GM20000 (cell line): ENCODE measurements around the gene NKTR.

Experiments used
- DNase-seq: peaks from one replicate; pipeline ENCODE4 v3.0.0; 2012; ENCODE audit warnings: low spot score
- TF ChIP-seq, protein P1 (sequence below): IDR thresholded peaks from 2 replicates; pipeline ENCODE4 v1.5.1; 2012; ENCODE audit warnings: mild to moderate bottlenecking, control low read depth; ENCODE audit errors: extremely low read depth, missing control alignments

Gene NKTR

DNA sequence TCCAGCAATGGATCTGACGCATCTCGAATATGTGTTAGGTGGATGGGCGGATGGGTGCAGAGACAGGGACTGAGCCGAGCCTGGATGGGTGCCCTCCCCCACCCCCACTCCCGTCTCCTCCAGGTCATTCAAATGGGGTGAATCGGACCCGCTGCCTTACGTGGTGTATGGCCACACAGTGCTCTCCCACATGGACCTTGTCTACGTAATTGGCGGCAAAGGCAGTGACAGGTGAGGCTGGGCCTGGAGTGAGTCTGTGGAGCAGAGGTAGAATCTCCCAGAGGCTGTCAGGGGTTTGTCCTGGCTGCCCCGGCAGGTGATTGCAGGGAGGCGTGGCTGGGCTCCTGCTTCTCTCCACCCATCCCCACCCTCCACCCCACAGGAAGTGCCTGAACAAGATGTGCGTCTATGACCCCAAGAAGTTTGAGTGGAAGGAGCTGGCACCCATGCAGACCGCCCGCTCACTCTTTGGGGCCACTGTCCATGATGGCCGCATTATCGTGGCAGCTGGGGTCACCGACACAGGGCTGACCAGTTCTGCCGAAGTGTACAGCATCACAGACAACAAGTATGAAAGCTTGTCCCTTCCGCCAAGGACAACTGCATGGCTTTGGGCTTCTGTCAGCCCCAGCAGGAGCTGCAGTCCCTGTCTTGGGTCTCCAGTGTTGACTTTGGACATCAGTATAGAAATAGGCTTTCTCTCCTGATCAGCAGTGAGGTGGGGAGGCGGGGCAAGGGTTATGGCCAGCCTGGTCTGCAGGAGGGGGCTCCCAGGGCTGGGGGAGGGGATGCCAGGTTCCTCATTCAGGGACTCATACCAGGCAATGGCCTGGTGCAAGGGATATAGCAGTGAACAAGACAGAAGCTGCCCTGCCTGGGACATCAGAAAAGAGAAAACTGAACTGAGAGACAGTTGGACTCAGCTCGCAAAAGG is 88.3 kb downstream of the NKTR start:
- TF ChIP-seq, protein P1, sequence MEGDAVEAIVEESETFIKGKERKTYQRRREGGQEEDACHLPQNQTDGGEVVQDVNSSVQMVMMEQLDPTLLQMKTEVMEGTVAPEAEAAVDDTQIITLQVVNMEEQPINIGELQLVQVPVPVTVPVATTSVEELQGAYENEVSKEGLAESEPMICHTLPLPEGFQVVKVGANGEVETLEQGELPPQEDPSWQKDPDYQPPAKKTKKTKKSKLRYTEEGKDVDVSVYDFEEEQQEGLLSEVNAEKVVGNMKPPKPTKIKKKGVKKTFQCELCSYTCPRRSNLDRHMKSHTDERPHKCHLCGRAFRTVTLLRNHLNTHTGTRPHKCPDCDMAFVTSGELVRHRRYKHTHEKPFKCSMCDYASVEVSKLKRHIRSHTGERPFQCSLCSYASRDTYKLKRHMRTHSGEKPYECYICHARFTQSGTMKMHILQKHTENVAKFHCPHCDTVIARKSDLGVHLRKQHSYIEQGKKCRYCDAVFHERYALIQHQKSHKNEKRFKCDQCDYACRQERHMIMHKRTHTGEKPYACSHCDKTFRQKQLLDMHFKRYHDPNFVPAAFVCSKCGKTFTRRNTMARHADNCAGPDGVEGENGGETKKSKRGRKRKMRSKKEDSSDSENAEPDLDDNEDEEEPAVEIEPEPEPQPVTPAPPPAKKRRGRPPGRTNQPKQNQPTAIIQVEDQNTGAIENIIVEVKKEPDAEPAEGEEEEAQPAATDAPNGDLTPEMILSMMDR = no peak
- no peak for DNase-seq

GRCh38 chr3:42689421-42690014 is 89.0 kb downstream of the NKTR start:
- DNase-seq = no peak
- TF ChIP-seq, protein P1 = no peak

DNA sequence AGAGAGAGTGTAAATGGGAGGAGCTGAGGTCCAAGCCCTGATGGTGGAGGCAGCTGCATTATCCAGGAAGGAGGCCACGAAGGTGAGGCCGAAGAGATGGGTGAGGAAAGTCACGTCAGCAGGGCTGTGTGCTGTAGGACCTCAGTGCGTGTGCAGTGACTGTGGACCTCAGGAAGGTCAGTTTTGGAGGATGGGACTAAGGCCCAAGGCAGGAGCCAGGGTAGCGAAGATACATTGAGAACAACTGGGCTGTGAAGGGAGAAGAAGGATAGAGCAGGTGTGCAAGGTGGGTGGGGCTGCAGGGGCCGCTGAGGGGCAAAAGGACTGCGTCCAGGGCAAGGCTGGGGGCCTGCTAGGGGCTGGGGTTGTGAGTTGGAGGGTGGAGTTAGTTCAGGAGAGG is 89.7 kb downstream of the NKTR start:
- DNase-seq = no peak
- TF ChIP-seq, protein P1 = no peak

DNA sequence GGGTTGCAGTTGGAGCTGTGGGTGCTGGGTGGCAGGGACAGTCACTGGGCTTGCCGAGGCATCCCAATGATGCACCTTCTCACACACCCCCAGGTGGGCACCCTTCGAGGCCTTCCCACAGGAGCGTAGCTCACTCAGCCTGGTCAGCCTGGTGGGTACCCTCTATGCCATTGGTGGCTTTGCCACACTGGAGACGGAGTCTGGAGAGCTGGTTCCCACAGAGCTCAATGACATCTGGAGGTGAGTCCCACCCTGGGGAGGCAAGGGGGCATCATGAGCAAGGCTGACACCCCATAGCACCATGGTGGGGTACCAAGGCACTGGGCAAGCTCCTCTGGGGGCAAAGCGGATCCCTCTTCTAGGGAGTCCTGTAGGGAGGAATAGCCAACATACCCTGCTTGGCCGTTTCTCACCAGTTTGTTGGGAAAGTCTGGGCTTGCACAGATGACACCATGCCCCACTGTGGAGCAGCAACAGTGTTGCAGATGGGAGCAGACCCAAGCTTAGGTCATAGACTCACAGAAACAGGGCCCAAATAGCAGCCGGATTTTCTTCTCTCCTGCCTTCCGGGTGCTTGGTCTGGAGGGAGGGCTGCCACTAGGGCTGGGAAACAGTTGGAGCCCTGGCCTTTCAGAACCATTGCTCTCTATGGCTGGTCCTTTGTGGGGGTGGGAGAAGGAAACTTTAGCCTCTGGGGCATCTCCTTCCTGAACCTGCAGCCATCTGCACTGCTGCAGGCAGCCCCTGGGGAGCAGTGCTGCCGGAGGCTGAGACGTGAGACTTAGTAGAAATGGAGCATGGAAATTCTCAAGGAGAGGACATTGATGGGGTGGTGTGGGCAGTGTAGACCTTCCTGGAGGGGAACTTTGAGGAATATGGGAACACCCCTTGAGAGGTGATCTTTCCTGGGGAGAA is 90.5 kb downstream of the NKTR start:
- no peak for DNase-seq
- TF ChIP-seq, protein P1 = no peak

DNA sequence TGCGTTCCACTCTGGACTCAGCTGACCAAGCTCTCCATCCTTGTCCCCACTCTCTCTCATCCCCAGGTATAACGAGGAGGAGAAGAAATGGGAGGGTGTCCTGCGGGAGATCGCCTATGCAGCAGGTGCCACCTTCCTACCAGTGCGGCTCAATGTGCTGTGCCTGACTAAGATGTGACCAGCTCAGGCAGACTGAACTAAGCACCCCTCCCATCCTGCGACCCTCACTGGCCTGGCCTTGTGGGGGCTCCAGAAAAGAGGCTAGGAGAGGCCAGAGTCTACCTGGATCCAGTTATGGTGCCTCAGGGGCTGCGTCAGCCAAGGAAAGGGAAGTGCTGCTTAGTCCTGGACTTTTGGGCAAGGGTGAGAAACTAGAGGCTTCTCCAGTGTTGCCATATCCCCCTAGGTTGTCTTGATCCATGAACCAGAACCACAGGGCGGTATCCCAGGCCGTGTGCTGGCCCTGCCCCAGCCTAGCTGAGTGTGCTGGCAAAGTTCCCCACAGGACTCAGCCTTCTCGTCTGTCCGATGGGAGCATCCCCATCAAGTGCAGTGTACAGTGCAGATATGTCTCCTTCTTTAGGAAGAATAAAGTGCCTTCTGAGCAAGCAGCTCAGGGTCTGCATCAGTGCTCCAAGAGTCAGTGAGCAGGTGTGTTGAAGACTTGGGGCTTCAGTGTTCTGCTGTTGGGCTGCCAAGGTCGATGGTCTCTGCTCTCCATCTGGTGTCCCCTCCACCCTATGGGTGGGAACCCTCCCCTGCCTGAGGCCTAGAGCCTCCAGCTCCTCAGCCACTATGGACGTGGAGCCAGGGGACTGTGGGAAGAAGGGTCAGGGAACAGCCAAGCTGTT is 91.6 kb downstream of the NKTR start:
- DNase-seq = no peak
- TF ChIP-seq, protein P1 = no peak

DNA sequence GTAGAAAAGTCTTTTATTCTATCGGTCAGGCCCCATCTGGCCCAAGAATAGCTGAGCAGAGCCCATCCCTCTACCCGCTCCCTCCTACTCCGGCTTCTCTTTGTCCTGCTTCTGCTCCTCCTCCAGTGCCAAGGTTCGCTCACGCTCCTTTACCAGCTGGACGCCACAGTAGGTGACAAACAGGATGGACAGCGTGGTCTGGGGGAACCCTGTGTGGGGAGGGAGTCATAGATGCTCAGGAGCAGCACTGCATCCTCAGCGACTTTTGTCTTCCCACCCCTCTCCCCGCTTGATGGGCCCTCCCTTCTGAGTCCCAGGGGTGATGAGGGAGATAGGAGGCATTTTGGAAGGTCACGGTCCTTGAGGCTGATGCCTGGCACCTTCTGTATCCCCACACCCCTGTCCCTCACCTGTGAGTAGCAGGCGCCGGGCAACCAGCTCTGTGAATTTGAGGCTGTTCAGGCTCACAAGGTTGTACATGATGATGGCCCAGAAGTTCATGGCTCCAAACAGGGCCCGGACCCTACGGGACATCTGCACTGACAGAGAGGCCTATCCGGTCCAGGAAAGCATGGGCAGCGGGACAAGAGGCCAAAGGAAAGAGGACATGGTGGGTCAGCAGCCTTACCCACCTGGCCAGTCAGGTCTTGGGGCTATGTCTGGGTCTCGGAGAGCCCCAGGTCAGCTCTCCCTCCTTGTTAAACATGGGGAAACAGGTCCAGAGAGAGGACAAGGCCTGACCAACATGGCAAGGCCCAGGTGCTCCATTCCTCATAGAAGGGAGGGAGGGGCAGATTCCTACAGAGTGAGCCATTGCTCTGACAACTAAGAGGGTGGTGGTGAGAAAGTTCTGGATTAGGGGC is 92.4 kb downstream of the NKTR start:
- no peak for DNase-seq
- TF ChIP-seq, protein P1 = no peak
